GM23338 (cell line): Measurements from ENCODE around the gene HIVEP3. TPM values are rescaled to one million over a fixed set of nuclear protein-coding genes. Genes with fewer than 3 reads are reported as not detected.

Source experiments
- ATAC-seq: fragments of 200-7000 bp; cut with Tn5 transposase; 3 replicates; pipeline ENCODE4 v1.9.1; 2020
- DNase-seq: peaks from one replicate; pipeline ENCODE4 v3.0.0-alpha.2; 2015; ENCODE audit warnings: low spot score
- H2AFZ ChIP-seq: fragments of 200-600 bp; sonication (generic); 2 replicates; pipeline ENCODE4 v1.8.0; 2016; ENCODE audit warnings: antibody characterized with exemption, mild to moderate bottlenecking, moderate library complexity
- H3F3A ChIP-seq: fragments of 200-600 bp; sonication (generic); replicated peaks from 2 replicates; pipeline ENCODE4 v1.8.0; 2017; ENCODE audit warnings: antibody characterized with exemption, mixed run types, low read depth
- H3K27ac ChIP-seq: fragments of 200-600 bp; sonication (generic); 2 replicates; pipeline ENCODE4 v1.6.1; 2016; ENCODE audit warnings: low read depth
- H3K27me3 ChIP-seq: fragments of 200-600 bp; sonication (generic); 2 replicates; pipeline ENCODE4 v1.8.0; 2016; ENCODE audit warnings: mild to moderate bottlenecking, mixed run types, moderate library complexity; ENCODE audit not compliant: insufficient read depth
- H3K36me3 ChIP-seq: fragments of 200-600 bp; sonication (generic); 2 replicates; pipeline ENCODE4 v1.8.0; 2016; ENCODE audit warnings: mild to moderate bottlenecking; ENCODE audit not compliant: insufficient read depth
- H3K4me1 ChIP-seq: fragments of 200-600 bp; sonication (generic); 2 replicates; pipeline ENCODE4 v1.8.0; 2016; ENCODE audit warnings: mild to moderate bottlenecking, moderate library complexity; ENCODE audit not compliant: insufficient read depth
- H3K4me2 ChIP-seq: fragments of 200-600 bp; sonication (generic); 2 replicates; pipeline ENCODE4 v1.7.1; 2017; ENCODE audit warnings: mixed run types
- H3K4me3 ChIP-seq: fragments of 200-600 bp; sonication (generic); 2 replicates; pipeline ENCODE4 v1.6.1; 2016; ENCODE audit warnings: mixed run types
- H3K79me2 ChIP-seq: fragments of 200-600 bp; sonication (generic); replicated peaks from 2 replicates; pipeline ENCODE4 v1.8.0; 2017; ENCODE audit warnings: mild to moderate bottlenecking; ENCODE audit not compliant: insufficient read depth
- H3K9me2 ChIP-seq: fragments of 200-600 bp; sonication (generic); 2 replicates; pipeline ENCODE4 v1.8.0; 2017; ENCODE audit not compliant: insufficient read depth
- H4K20me1 ChIP-seq: fragments of 200-600 bp; sonication (generic); replicated peaks from 2 replicates; pipeline ENCODE4 v1.8.0; 2017; ENCODE audit warnings: mild to moderate bottlenecking; ENCODE audit not compliant: insufficient read depth
- H3K27ac Mint-ChIP-seq: 2 replicates; pipeline ENCODE4 v1.8.0; 2020; ENCODE audit warnings: inconsistent platforms, mild to moderate bottlenecking, moderate library complexity, mixed read lengths
- H3K27me3 Mint-ChIP-seq: 3 replicates; pipeline ENCODE4 v1.8.0; 2022; ENCODE audit warnings: low read depth, mild to moderate bottlenecking, moderate library complexity, mixed read lengths, inconsistent platforms; ENCODE audit not compliant: insufficient read depth, poor library complexity
- H3K36me3 Mint-ChIP-seq: 3 replicates; pipeline ENCODE4 v1.8.0; 2021; ENCODE audit warnings: low read depth, mild to moderate bottlenecking, inconsistent platforms, moderate library complexity, mixed read lengths
- H3K4me1 Mint-ChIP-seq: 3 replicates; pipeline ENCODE4 v1.8.0; 2020; ENCODE audit warnings: mild to moderate bottlenecking, inconsistent platforms, mixed read lengths
- H3K4me3 Mint-ChIP-seq: 3 replicates; pipeline ENCODE4 v1.8.0; 2021; ENCODE audit warnings: moderate library complexity, mild to moderate bottlenecking, inconsistent platforms, mixed read lengths
- H3K9me3 Mint-ChIP-seq: 3 replicates; pipeline ENCODE4 v1.8.0; 2020; ENCODE audit warnings: moderate library complexity, mild to moderate bottlenecking, inconsistent platforms, mixed read lengths
- CREB1 ChIP-seq: fragments of 250-450 bp; sonication (Bioruptor Pico); IDR thresholded peaks from 2 replicates; pipeline ENCODE4 v1.5.0; 2020; ENCODE audit warnings: low read depth, mild to moderate bottlenecking, moderate library complexity
- CTCF ChIP-seq, 2 experiments: fragments of 200-600 bp in 1 of 2; sonication (generic) in 1 of 2; conservative IDR thresholded peaks; 2 replicates each; pipeline versions ENCODE4 v1.5.1 to v1.6.1; 2016 to 2017; ENCODE audit warnings: antibody characterized with exemption in 2 of 2, low read depth in 2 of 2, mild to moderate bottlenecking in 2 of 2, moderate library complexity in 1 of 2
- EZH2 ChIP-seq: fragments of 200-600 bp; sonication (generic); IDR thresholded peaks from one replicate; pipeline ENCODE4 v1.8.0; 2017; ENCODE audit warnings: antibody characterized with exemption, mild to moderate bottlenecking, low read depth; ENCODE audit not compliant: unreplicated experiment
- EZH2phosphoT487 ChIP-seq: fragments of 200-600 bp; sonication (generic); IDR thresholded peaks from one replicate; pipeline ENCODE4 v1.8.1; 2018; ENCODE audit warnings: antibody characterized with exemption; ENCODE audit not compliant: unreplicated experiment
- NANOG ChIP-seq: IDR thresholded peaks from 2 replicates; pipeline ENCODE4 v1.6.1; 2016; ENCODE audit warnings: antibody characterized with exemption, borderline replicate concordance
- POLR2AphosphoS5 ChIP-seq: IDR thresholded peaks from 2 replicates; pipeline ENCODE4 v1.6.1; 2016; ENCODE audit warnings: antibody characterized with exemption, low read depth
- STAT1 ChIP-seq: IDR thresholded peaks from one replicate; pipeline ENCODE4 v1.6.1; 2016; ENCODE audit warnings: antibody characterized with exemption; ENCODE audit not compliant: unreplicated experiment
- ZNF114 ChIP-seq: fragments of 250-450 bp; sonication (Bioruptor Pico); IDR thresholded peaks from 2 replicates; pipeline ENCODE4 v1.5.0; 2020; ENCODE audit warnings: mild to moderate bottlenecking, moderate library complexity
- ZNF331 ChIP-seq: fragments of 250-450 bp; sonication (Bioruptor Pico); IDR thresholded peaks from 2 replicates; pipeline ENCODE4 v1.5.0; 2020; ENCODE audit warnings: low read depth, mild to moderate bottlenecking, moderate library complexity
- ZNF462 ChIP-seq: fragments of 250-450 bp; sonication (Bioruptor Pico); IDR thresholded peaks from 2 replicates; pipeline ENCODE4 v1.5.0; 2020; ENCODE audit warnings: mild to moderate bottlenecking, moderate library complexity
- polyA plus RNA-seq: library from polyadenylated mRNA; unstranded; fragments of >200 nt; fragmentation: Nextera tagmentation; extraction: Ambion mirVana; gene quantifications from 2 replicates; pipeline ENCODE4 v1.2.1, GENCODE V29; 2016
- total RNA-seq: library from RNA; depleted of rRNA; stranded (reverse); fragments of >200 nt; shearing (Covaris generic); gene quantifications from 2 replicates; pipeline ENCODE4 v1.2.3, GENCODE V29; 2014

The HIVEP3 gene
- total and polyA plus RNA-seq, 2 experiments from 2014 or later, result 0.14 to 0.24 TPM

DNA sequence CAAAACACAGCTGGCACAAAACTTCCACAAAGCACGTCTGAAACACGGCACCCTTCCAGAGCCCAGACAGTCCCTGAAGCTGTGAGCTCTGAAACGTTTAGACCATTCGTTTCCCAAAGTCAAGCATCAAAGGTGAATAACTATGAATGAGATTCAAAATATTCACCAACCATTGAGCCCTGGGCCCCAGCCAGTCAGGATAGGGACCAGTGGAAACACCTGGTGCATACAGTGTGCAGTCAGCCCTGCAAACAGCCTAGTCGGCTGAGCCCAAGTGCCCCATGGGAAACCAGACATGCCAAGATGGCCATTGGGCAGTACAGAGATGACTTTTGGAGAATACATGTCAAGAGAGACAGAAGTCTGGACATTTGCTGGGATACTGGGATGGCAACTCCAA is 343.9 kb downstream of the HIVEP3 start (continued):
- no peak for TF ChIP-seq ZNF462 (CRISPR knock-in tag)
- TF ChIP-seq CTCF (conservative IDR thresholded peaks at IDR 0.05; ENCODE audit: low read depth in 2 of 2), result no peak
- no peak for TF ChIP-seq POLR2AphosphoS5
- no peak for TF ChIP-seq ZNF331 (CRISPR knock-in tag)
- TF ChIP-seq EZH2phosphoT487, result no peak
- no peak for TF ChIP-seq EZH2

DNA sequence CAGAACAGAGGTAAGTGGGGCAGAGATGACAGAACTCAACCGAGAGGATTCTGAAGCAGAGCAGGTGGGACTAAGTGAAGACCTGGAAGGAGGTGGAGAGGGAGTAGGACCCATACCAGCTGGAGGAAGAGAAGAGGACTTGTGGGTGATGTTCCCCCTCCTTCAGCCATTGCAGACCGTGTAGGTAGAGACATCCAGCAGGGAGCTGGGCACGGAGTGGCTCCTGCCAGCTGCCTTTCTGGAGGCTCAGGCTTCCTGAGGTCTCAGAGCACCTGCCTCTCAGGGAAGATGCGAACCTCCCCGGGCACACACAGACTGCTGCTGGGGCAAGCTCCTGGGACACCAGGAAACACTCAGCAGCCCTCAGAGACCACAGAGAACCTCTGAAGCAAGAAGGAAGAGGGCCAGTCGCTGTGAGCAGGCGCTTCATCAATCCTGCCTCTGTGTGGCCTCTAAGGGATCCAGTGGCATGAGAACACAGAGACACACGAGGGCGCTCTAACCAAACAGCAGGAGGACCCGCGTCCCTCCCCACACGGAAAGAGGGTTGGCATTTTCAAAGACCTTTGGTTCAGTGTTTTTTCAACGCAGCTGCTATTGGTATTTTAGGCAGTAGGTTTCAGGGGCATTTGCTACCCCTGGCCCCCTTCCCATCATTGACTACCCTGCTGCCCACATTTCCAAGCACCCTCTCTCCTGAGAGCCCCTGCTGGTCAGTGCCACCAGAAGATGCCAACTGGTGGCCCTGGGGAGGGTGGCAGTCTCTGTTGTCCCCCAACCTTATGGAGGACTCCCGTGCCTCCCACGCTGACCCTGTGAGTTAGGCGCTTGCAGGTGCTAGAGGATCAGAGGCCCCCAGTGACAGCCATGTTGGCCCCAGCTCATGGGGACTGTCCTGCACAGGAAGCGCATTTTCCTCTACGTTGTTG is 344.7 kb downstream of the HIVEP3 start:
- Histone ChIP-seq H3K27me3 (no peaks in the 10 kb centered on the region), H3K27ac (no peak overlapping the region), H3K9me2 (no peaks in the 10 kb centered on the region), H3K79me2 (no peaks in the 10 kb centered on the region), H3K4me2 (no peak overlapping the region), H3K4me1 (no peaks in the 10 kb centered on the region), H4K20me1 (no peaks in the 10 kb centered on the region), H2AFZ (peak overlapping the region; percentile 89), H3K36me3 (no peaks in the 10 kb centered on the region), H3K4me3 (no peak overlapping the region), H3F3A (no peaks in the 10 kb centered on the region)
- H3K4me1 Mint-ChIP-seq, result no peaks in the 10 kb centered on the region; the same call in 2 of the 3 replicates
- peaks cover 8% of the 10 kb centered on the region for H3K27me3 Mint-ChIP-seq
- H3K9me3 Mint-ChIP-seq, result no peaks in the 10 kb centered on the region; the same call in 2 of the 3 replicates
- no peak overlapping the region for H3K4me3 Mint-ChIP-seq
- no peaks in the 10 kb centered on the region for H3K36me3 Mint-ChIP-seq
- peak; percentile 97 for ATAC-seq
- no peak overlapping the region for H3K27ac Mint-ChIP-seq
- peak; percentile 94 for DNase-seq
- TF ChIP-seq EZH2 (no peak), NANOG (no peak), ZNF114 (no peak), STAT1 (no peak), CREB1 (CRISPR knock-in tag) (no peak), CTCF (conservative IDR thresholded peaks at IDR 0.05; ENCODE audit: low read depth in 2 of 2) (peak; percentile 89 to 99), ZNF331 (CRISPR knock-in tag) (no peak)
